B cell (primary cell): ENCODE data around the gene USP12. TPM values are rescaled to one million over a fixed set of nuclear protein-coding genes. Genes with fewer than 3 reads are reported as not detected.

Source experiments
- ATAC-seq: fragments of 200-7000 bp; cut with Tn5 transposase; one replicate; pipeline ENCODE4 v1.10.0; 2021; ENCODE audit warnings: low read depth, mild to moderate bottlenecking, moderate number of reproducible peaks, moderate library complexity
- CTCF ChIA-PET: fragments of 350-600 bp; sonication (Branson Sonifier 250); formaldehyde crosslinking; loops from one replicate; lab custom pipeline; 2021; ENCODE audit warnings: antibody characterized with exemption, inconsistent platforms; lab: Charles Lee
- POLR2A ChIA-PET: fragments of 350-600 bp; sonication (Branson Sonifier 250); formaldehyde crosslinking; loops from one replicate; lab custom pipeline; 2021; ENCODE audit warnings: antibody characterized with exemption; lab: Charles Lee
- DNase-seq: peaks from one replicate; pipeline ENCODE4 v3.0.0; 2013
- H2AFZ ChIP-seq: 2 replicates; pipeline ENCODE4 v1.6.1; 2012; ENCODE audit warnings: mild to moderate bottlenecking, low read depth, low read length; ENCODE audit not compliant: insufficient read depth, poor library complexity, severe bottlenecking
- H3K27ac ChIP-seq, 2 donors: 1 replicate in 1 of 2; 2 replicates in 1 of 2; pipeline ENCODE4 v1.5.1; 2012 to 2013; ENCODE audit warnings: low read length in 2 of 2, mild to moderate bottlenecking in 2 of 2, moderate library complexity in 1 of 2
- H3K27me3 ChIP-seq, 4 experiments: fragments of 200-600 bp in 1 of 4; sonication (generic) in 1 of 4; replicated peaks in 1 of 4; 1 replicate in 2 of 4; 2 replicates in 2 of 4; pipeline versions ENCODE4 v1.6.1 to v1.7.0; 2013 to 2016; ENCODE audit warnings: low read length in 3 of 4, mild to moderate bottlenecking in 2 of 4, mixed read lengths in 1 of 4, moderate library complexity in 1 of 4; ENCODE audit not compliant: insufficient read depth in 4 of 4, control insufficient read depth in 3 of 4; ENCODE audit errors: control extremely low read depth in 1 of 4
- H3K36me3 ChIP-seq, 2 experiments: replicated peaks in 1 of 2; 1 replicate in 1 of 2; 2 replicates in 1 of 2; pipeline versions ENCODE4 v1.6.1 to v1.7.1; 2013; ENCODE audit warnings: low read length in 1 of 2; ENCODE audit not compliant: insufficient read depth in 2 of 2, control insufficient read depth in 1 of 2; ENCODE audit errors: control extremely low read depth in 1 of 2, extremely low read depth in 1 of 2
- H3K4me1 ChIP-seq, 2 donors: fragments of 200-600 bp in 1 of 2; sonication (generic) in 1 of 2; 1 replicate in 1 of 2; 2 replicates in 1 of 2; pipeline versions ENCODE4 v1.5.1 to v1.6.1; 2013 to 2017; ENCODE audit warnings: low read length in 2 of 2; ENCODE audit not compliant: control insufficient read depth in 2 of 2, insufficient read depth in 2 of 2
- H3K4me2 ChIP-seq: replicated peaks from 2 replicates; pipeline ENCODE3; 2012; ENCODE audit warnings: mild to moderate bottlenecking, low read depth, low read length; ENCODE audit not compliant: poor library complexity, severe bottlenecking
- H3K4me3 ChIP-seq, 5 experiments: fragments of 200-600 bp in 1 of 5; sonication (generic) in 1 of 5; 1 replicate in 3 of 5; 2 replicates in 2 of 5; pipeline versions ENCODE4 v1.5.1 to v1.7.0; 2011 to 2016; ENCODE audit warnings: low read length in 4 of 5, mild to moderate bottlenecking in 4 of 5, low read depth in 2 of 5, control low read depth in 1 of 5, moderate library complexity in 1 of 5; ENCODE audit not compliant: insufficient read depth in 1 of 5; ENCODE audit errors: control extremely low read depth in 1 of 5, extremely low read depth in 1 of 5
- H3K79me2 ChIP-seq: fragments of 200-600 bp; sonication (generic); one replicate; pipeline ENCODE4 v1.6.0; 2016; ENCODE audit warnings: low read length; ENCODE audit not compliant: control insufficient read depth, insufficient read depth
- H3K9ac ChIP-seq: fragments of 200-600 bp; sonication (generic); 2 replicates; pipeline ENCODE4 v1.6.1; 2017; ENCODE audit warnings: mild to moderate bottlenecking, low read length, moderate library complexity
- H3K9me3 ChIP-seq, 3 donors: one replicate each; pipeline versions ENCODE4 v1.6.1 to v1.7.1; 2013; ENCODE audit warnings: low read length in 2 of 3; ENCODE audit not compliant: control insufficient read depth in 2 of 3, insufficient read depth in 1 of 3; ENCODE audit errors: control extremely low read depth in 1 of 3
- H4K20me1 ChIP-seq: 2 replicates; pipeline ENCODE4 v1.6.0; 2012; ENCODE audit warnings: mild to moderate bottlenecking, low read length; ENCODE audit not compliant: insufficient read depth, control insufficient read depth, poor library complexity, severe bottlenecking
- H3K27ac Mint-ChIP-seq: one replicate; pipeline ENCODE4 v1.8.0; 2021; ENCODE audit warnings: mixed read lengths
- H3K27me3 Mint-ChIP-seq: one replicate; pipeline ENCODE4 v1.8.0; 2021; ENCODE audit warnings: mixed read lengths
- H3K4me1 Mint-ChIP-seq: one replicate; pipeline ENCODE4 v1.8.0; 2021; ENCODE audit warnings: mixed read lengths
- H3K4me3 Mint-ChIP-seq: one replicate; pipeline ENCODE4 v1.8.0; 2021; ENCODE audit warnings: mixed read lengths
- H3K9me3 Mint-ChIP-seq: one replicate; pipeline ENCODE4 v1.8.0; 2022; ENCODE audit warnings: mixed read lengths; ENCODE audit not compliant: insufficient read depth
- CTCF ChIP-seq: fragments of 200-600 bp; IDR thresholded peaks from one replicate; pipeline ENCODE4 v1.8.0; 2022; ENCODE audit warnings: antibody characterized with exemption, mild to moderate bottlenecking
- EZH2 ChIP-seq: IDR thresholded peaks from 2 replicates; pipeline ENCODE4 v1.6.1; 2012; ENCODE audit warnings: borderline replicate concordance, low read depth, mild to moderate bottlenecking, moderate library complexity, low read length; ENCODE audit not compliant: insufficient read depth, poor library complexity, severe bottlenecking
- WGBS: methylation state at CpG from one replicate; pipeline ENCODE4 v1.1.5; 2013; ENCODE audit warnings: missing lambda C conversion rate; ENCODE audit not compliant: insufficient coverage; 5-methylcytosine and 5-hydroxymethylcytosine counted together
- intact Hi-C: fragments of 100-400 bp; cut with micrococcal nuclease; formaldehyde crosslinking; loops from one replicate; pipeline ENCODE4 v1.10.0; 2022
- polyA plus RNA-seq: library from polyadenylated mRNA; depleted of rRNA; stranded (reverse); fragments of >200 nt; gene quantifications from 2 replicates; pipeline ENCODE4 v1.2.3, GENCODE V29; 2012
- total RNA-seq, 2 donors: library from RNA; stranded (reverse); fragments of 120-200 nt in 1 of 2; gene quantifications; 1 replicate in 1 of 2; 2 replicates in 1 of 2; pipeline versions ENCODE4 v1.2.3 to v1.2.4, GENCODE V29; 2013 to 2022

Gene USP12
- total and polyA plus RNA-seq, 2 donors (not counting 1 experiment from before 2014, with no cell fraction given), result 21.7 to 46.3 TPM

- Mint-ChIP-seq H3K4me1 (peaks cover 15% of the 10 kb centered on the region), H3K27me3 (peaks cover under 1% of the 10 kb centered on the region), H3K4me3 (no peak overlapping the region), H3K27ac (no peak overlapping the region), H3K9me3 (no peaks in the 10 kb centered on the region)
- TF ChIP-seq EZH2, result no peak
- TF ChIP-seq CTCF, result no peak
- ChIA-PET CTCF (interaction anchor here (2.2 kb wide), 1 partner anchor 37 kb away, joined by 12 read pairs; no protein-coding TSS in a partner anchor), POLR2A (no interaction called here)
- no peak overlapping the region for H3K4me2 ChIP-seq
- no peaks in the 10 kb centered on the region for H4K20me1 ChIP-seq
- no peaks in the 10 kb centered on the region for H3K36me3 ChIP-seq
- no peaks in the 10 kb centered on the region for H3K27me3 ChIP-seq
- 88% methylated on average over 2 of the region's 9 CpGs for WGBS
- H3K4me3 ChIP-seq, result no peak overlapping the region
- intact Hi-C loops, result no loop called here
- H2AFZ ChIP-seq, result no peak overlapping the region
- no peaks in the 10 kb centered on the region for H3K9me3 ChIP-seq
- H3K4me1 ChIP-seq, result peaks cover 0 to 8% of the 10 kb centered on the region in 2 donors
- no peak overlapping the region for H3K9ac ChIP-seq
- ATAC-seq (no peak), DNase-seq (no peak)
- no peak overlapping the region for H3K27ac ChIP-seq
- H3K79me2 ChIP-seq, result no peaks in the 10 kb centered on the region
Measured at GRCh38 chr13:27022571-27023311, 148.9 kb downstream of the USP12 start.

GRCh38 chr13:27020415-27020814, 151.2 kb downstream of the USP12 start:
- POLR2A ChIA-PET, result no interaction called here
- Histone ChIP-seq H3K4me1 (no peaks in the 10 kb centered on the region), H3K79me2 (no peaks in the 10 kb centered on the region), H3K36me3 (no peaks in the 10 kb centered on the region), H3K4me2 (no peak overlapping the region), H3K4me3 (no peak overlapping the region), H2AFZ (no peak overlapping the region), H3K9me3 (no peaks in the 10 kb centered on the region), H3K9ac (no peak overlapping the region), H4K20me1 (no peaks in the 10 kb centered on the region), H3K27ac (no peak overlapping the region), H3K27me3 (no peaks in the 10 kb centered on the region)
- WGBS, result 97% methylated on average over 6 of the region's 8 CpGs
- no peaks in the 10 kb centered on the region for H3K9me3 Mint-ChIP-seq
- intact Hi-C loops, result no loop called here
- CTCF ChIA-PET, result no interaction called here
- H3K27me3 Mint-ChIP-seq, result no peaks in the 10 kb centered on the region
- TF ChIP-seq CTCF (no peak), EZH2 (no peak)
- H3K4me1 Mint-ChIP-seq, result peaks cover 10% of the 10 kb centered on the region
- no peak for ATAC-seq
- no peak overlapping the region for H3K4me3 Mint-ChIP-seq
- peak overlapping the region; percentile 43 for H3K27ac Mint-ChIP-seq
- DNase-seq, result no peak
